ENCODE data around the gene CEP112. TPM values are rescaled to one million over a fixed set of nuclear protein-coding genes. Genes with fewer than 3 reads are reported as not detected.

The CEP112 gene
- total and polyA plus RNA-seq, 2 donors (not counting 3 experiments of a cell fraction or from before 2014, with no cell fraction given): 1.5 to 25.3 TPM

DNA sequence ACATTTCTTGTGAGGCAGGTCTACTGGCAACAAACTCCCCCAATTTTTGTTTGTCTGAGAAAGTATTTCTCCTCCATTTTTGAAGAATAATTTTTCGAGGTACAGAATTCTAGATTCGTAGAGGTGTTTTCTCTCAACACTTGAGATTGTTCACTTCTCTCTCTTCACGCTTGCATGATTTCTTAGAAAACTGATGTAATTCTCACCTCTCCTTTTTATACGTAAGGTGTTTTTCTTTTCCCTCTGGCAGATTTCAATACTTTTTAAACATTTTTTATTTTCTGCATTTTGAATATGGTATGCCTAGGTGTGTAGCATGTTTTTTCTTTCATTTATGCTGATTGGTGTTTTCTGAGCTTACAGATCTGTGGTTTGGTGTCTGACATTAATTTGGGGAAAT is 429.0 kb downstream of the CEP112 start:
- H3K27ac ChIP-seq (ENCODE audit: insufficient read depth, low read depth, low read length): no peak overlapping the region
- H3K9ac ChIP-seq (replicated peaks; ENCODE audit: extremely low read depth, insufficient read depth, low read length): no peak overlapping the region
- H3K4me2 ChIP-seq (ENCODE audit: insufficient read depth, low read length): no peak overlapping the region
- BruUV-seq (replicated peaks): no TSS peak
- no peaks in the 10 kb centered on the region for H3K79me2 ChIP-seq (ENCODE audit: control insufficient read depth, insufficient read depth, low read length)
- no peak for TF ChIP-seq MYC (IDR thresholded peaks at IDR 0.05; ENCODE audit: low read depth, low read length)
- no peak for TF ChIP-seq JUN (IDR thresholded peaks at IDR 0.05; ENCODE audit: borderline replicate concordance, insufficient read depth, insufficient read length, low read depth)
- TF ChIP-seq, protein P1, sequence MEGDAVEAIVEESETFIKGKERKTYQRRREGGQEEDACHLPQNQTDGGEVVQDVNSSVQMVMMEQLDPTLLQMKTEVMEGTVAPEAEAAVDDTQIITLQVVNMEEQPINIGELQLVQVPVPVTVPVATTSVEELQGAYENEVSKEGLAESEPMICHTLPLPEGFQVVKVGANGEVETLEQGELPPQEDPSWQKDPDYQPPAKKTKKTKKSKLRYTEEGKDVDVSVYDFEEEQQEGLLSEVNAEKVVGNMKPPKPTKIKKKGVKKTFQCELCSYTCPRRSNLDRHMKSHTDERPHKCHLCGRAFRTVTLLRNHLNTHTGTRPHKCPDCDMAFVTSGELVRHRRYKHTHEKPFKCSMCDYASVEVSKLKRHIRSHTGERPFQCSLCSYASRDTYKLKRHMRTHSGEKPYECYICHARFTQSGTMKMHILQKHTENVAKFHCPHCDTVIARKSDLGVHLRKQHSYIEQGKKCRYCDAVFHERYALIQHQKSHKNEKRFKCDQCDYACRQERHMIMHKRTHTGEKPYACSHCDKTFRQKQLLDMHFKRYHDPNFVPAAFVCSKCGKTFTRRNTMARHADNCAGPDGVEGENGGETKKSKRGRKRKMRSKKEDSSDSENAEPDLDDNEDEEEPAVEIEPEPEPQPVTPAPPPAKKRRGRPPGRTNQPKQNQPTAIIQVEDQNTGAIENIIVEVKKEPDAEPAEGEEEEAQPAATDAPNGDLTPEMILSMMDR (IDR thresholded peaks at IDR 0.05; ENCODE audit: extremely low read depth in 1 of 2, insufficient read depth in 1 of 2, low read depth in 1 of 2, low read length in 2 of 2): no peak
- TF ChIP-seq POLR2A (IDR thresholded peaks at IDR 0.05; ENCODE audit: low read depth, low read length): no peak
- TF ChIP-seq POLR2AphosphoS5 (IDR thresholded peaks at IDR 0.05; ENCODE audit: insufficient read depth, low read depth, low read length): no peak
- no peak for TF ChIP-seq GATA2 (IDR thresholded peaks at IDR 0.05; ENCODE audit: insufficient read depth, insufficient read length, low read depth, low read length)
- no peak for TF ChIP-seq EZH2 (IDR thresholded peaks at IDR 0.05; ENCODE audit: borderline replicate concordance, low read depth, low read length, severe bottlenecking)
- TF ChIP-seq, protein P2, sequence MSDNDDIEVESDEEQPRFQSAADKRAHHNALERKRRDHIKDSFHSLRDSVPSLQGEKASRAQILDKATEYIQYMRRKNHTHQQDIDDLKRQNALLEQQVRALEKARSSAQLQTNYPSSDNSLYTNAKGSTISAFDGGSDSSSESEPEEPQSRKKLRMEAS (IDR thresholded peaks at IDR 0.05; ENCODE audit: insufficient read depth, insufficient read length): no peak
- ChIA-PET CTCF (interaction anchor here (1.0 to 1.1 kb wide), 3 partner anchors 9 to 206 kb away, joined by 3 read pairs; no protein-coding TSS in a partner anchor), POLR2A (no interaction called here)
- intact Hi-C loops (cut with micrococcal nuclease): no loop called here
- H3K36me3 ChIP-seq (ENCODE audit: control insufficient read depth in 2 of 2, extremely low read depth in 1 of 2, insufficient read depth in 2 of 2, low read length in 2 of 2): no peaks in the 10 kb centered on the region
- peaks cover 5% of the 10 kb centered on the region for H3K4me1 ChIP-seq (ENCODE audit: control insufficient read depth, extremely low read depth, insufficient read depth, low read length)
- H2AFZ ChIP-seq (ENCODE audit: low read depth, low read length): no peak overlapping the region
- H3K9me1 ChIP-seq (replicated peaks; ENCODE audit: control insufficient read depth, extremely low read depth, insufficient read depth, low read length): no peaks in the 10 kb centered on the region
- H3K27me3 ChIP-seq (ENCODE audit: control insufficient read depth in 2 of 2, insufficient read depth in 2 of 2, low read length in 2 of 2): no peaks in the 10 kb centered on the region
- FAIRE-seq: no peak
- H3K9me3 ChIP-seq (replicated peaks; ENCODE audit: control insufficient read depth, insufficient read depth, low read length): no peaks in the 10 kb centered on the region
- H3K4me3 ChIP-seq (replicated peaks in 1 of 3; ENCODE audit: insufficient read depth in 1 of 3, low read depth in 1 of 3, low read length in 3 of 3): no peak overlapping the region
- DNase-seq (ENCODE audit: low read depth, low spot score): no peak
- dilution Hi-C loops (cut with MboI; ENCODE audit: extremely low pct_ligation_motif_present, low sequenced_read_pairs): no loop called here
- H4K20me1 ChIP-seq (replicated peaks; ENCODE audit: control insufficient read depth, extremely low read depth, insufficient read depth, low read length): no peaks in the 10 kb centered on the region

All from endothelial cell of umbilical vein (primary cell).